Keratinocyte (primary cell): ENCODE results near the gene S1PR3. TPM values are rescaled to one million over a fixed set of nuclear protein-coding genes. Genes with fewer than 3 reads are reported as not detected.

Source experiments
- DNase-seq: peaks from one replicate; pipeline ENCODE4 v3.0.0-alpha.2; 2011; ENCODE audit warnings: low read depth, missing footprints, low spot score
- FAIRE-seq: peaks from 2 replicates; lab custom pipeline; 2011; peaks lifted over from hg19 to GRCh38; lab: Jason Lieb, UNC
- H2AFZ ChIP-seq: 2 replicates; pipeline ENCODE4 v1.6.0; 2012; ENCODE audit warnings: low read length, control low read depth, inconsistent platforms; ENCODE audit not compliant: control insufficient read depth
- H3K27ac ChIP-seq: 2 replicates; pipeline ENCODE4 v1.5.1; 2011; ENCODE audit warnings: low read length; ENCODE audit not compliant: control insufficient read depth, insufficient read depth
- H3K27me3 ChIP-seq: 3 replicates; pipeline ENCODE4 v1.6.0; 2011; ENCODE audit warnings: low read length; ENCODE audit not compliant: control insufficient read depth, insufficient read depth; ENCODE audit errors: extremely low read depth
- H3K36me3 ChIP-seq, 2 experiments: 2 replicates in 1 of 2; 3 replicates in 1 of 2; pipeline ENCODE4 v1.5.1; 2011; ENCODE audit warnings: low read length in 2 of 2, mild to moderate bottlenecking in 1 of 2; ENCODE audit not compliant: control insufficient read depth in 2 of 2, insufficient read depth in 2 of 2; ENCODE audit errors: extremely low read depth in 1 of 2
- H3K4me1 ChIP-seq: 3 replicates; pipeline ENCODE4 v1.5.1; 2011; ENCODE audit warnings: low read length; ENCODE audit not compliant: control insufficient read depth, insufficient read depth; ENCODE audit errors: extremely low read depth
- H3K4me2 ChIP-seq: 3 replicates; pipeline ENCODE4 v1.6.0; 2011; ENCODE audit warnings: low read depth, low read length; ENCODE audit not compliant: control insufficient read depth, insufficient read depth; ENCODE audit errors: extremely low read depth
- H3K4me3 ChIP-seq, 3 experiments: fragments of 200-600 bp in 1 of 3; sonication (generic) in 1 of 3; 2 replicates in 2 of 3; 3 replicates in 1 of 3; pipeline ENCODE4 v1.5.1; 2011 to 2016; ENCODE audit warnings: low read length in 3 of 3, mild to moderate bottlenecking in 3 of 3, control low read depth in 2 of 3, inconsistent platforms in 1 of 3, low read depth in 1 of 3, mixed read lengths in 1 of 3, mixed run types in 1 of 3, moderate library complexity in 1 of 3; ENCODE audit not compliant: control insufficient read depth in 2 of 3, insufficient read depth in 2 of 3; ENCODE audit errors: extremely low read depth in 1 of 3
- H3K79me2 ChIP-seq: 2 replicates; pipeline ENCODE4 v1.6.0; 2012; ENCODE audit warnings: low read length; ENCODE audit not compliant: control insufficient read depth, insufficient read depth
- H3K9ac ChIP-seq: 3 replicates; pipeline ENCODE4 v1.6.0; 2011; ENCODE audit warnings: low read length; ENCODE audit not compliant: control insufficient read depth, insufficient read depth; ENCODE audit errors: extremely low read depth
- H3K9me1 ChIP-seq: 3 replicates; pipeline ENCODE4 v1.6.0; 2011; ENCODE audit warnings: low read length; ENCODE audit not compliant: control insufficient read depth, insufficient read depth; ENCODE audit errors: extremely low read depth
- H3K9me3 ChIP-seq: 2 replicates; pipeline ENCODE4 v1.5.1; 2012; ENCODE audit warnings: low read depth, low read length; ENCODE audit not compliant: control insufficient read depth
- H4K20me1 ChIP-seq: 3 replicates; pipeline ENCODE4 v1.6.0; 2011; ENCODE audit warnings: low read length; ENCODE audit not compliant: control insufficient read depth, insufficient read depth; ENCODE audit errors: extremely low read depth
- EZH2 ChIP-seq: IDR thresholded peaks from one replicate; pipeline ENCODE4 v1.6.1; 2012; ENCODE audit warnings: inconsistent platforms, mild to moderate bottlenecking, low read length, moderate library complexity
- dilution Hi-C: fragments of 300-500 bp; cut with MboI; formaldehyde crosslinking; loops from one replicate; pipeline ENCODE4 v1.7.0; 2020; ENCODE audit warnings: low sequenced_read_pairs; ENCODE audit not compliant: extremely low pct_ligation_motif_present
- polyA plus RNA-seq, 5 experiments: library from polyadenylated mRNA; depleted of rRNA in 3 of 5; stranded (reverse) in 3 of 5; stranded (forward) in 1 of 5; unstranded in 1 of 5; fragments of >200 nt; gene quantifications; 1 replicate in 1 of 5; 2 replicates in 3 of 5; 3 replicates in 1 of 5; pipeline versions ENCODE4 v1.2.1 to v1.2.3, GENCODE V29; 2011 to 2012; ENCODE audit warnings: missing spikeins in 2 of 5, low read depth in 1 of 5, low replicate concordance in 1 of 5
- TF ChIP-seq, protein P1 (sequence below), 3 experiments: IDR thresholded peaks in 1 of 3; conservative IDR thresholded peaks in 1 of 3; optimal IDR thresholded peaks in 1 of 3; 2 replicates in 2 of 3; 3 replicates in 1 of 3; pipeline versions ENCODE3 to v1.5.1; 2011; ENCODE audit warnings: low read length in 3 of 3, mild to moderate bottlenecking in 3 of 3, moderate library complexity in 2 of 3, control low read depth in 1 of 3, inconsistent platforms in 1 of 3; ENCODE audit not compliant: insufficient read depth in 2 of 3; ENCODE audit errors: extremely low read depth in 1 of 3

The S1PR3 gene
- polyA plus RNA-seq, 1 donor (not counting 4 experiments of a cell fraction or from before 2014, with no cell fraction given), result 4.1 TPM

DNA sequence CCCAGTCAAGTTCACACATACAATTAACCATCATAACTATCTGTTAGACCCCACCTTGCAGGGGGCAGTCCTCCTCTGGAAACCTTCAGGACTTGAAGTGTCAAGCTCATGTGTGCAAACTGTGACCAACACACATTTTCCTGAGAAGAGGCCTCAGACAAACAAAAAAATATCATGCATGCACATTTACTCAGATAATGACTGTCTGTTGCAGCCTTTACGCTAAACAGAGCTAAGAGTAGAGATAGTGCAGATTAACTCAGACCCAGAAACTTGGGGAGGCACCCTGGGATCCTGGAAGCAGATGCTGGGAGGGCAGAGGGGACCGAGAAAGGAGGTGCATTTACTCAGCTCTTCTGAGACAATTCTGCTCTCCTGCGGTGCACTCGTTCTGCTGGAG is 3.6 kb upstream of the S1PR3 start:
- TF ChIP-seq, protein P1, sequence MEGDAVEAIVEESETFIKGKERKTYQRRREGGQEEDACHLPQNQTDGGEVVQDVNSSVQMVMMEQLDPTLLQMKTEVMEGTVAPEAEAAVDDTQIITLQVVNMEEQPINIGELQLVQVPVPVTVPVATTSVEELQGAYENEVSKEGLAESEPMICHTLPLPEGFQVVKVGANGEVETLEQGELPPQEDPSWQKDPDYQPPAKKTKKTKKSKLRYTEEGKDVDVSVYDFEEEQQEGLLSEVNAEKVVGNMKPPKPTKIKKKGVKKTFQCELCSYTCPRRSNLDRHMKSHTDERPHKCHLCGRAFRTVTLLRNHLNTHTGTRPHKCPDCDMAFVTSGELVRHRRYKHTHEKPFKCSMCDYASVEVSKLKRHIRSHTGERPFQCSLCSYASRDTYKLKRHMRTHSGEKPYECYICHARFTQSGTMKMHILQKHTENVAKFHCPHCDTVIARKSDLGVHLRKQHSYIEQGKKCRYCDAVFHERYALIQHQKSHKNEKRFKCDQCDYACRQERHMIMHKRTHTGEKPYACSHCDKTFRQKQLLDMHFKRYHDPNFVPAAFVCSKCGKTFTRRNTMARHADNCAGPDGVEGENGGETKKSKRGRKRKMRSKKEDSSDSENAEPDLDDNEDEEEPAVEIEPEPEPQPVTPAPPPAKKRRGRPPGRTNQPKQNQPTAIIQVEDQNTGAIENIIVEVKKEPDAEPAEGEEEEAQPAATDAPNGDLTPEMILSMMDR (optimal IDR thresholded peaks at IDR 0.05 in 1 of 3, IDR thresholded peaks at IDR 0.05 in 1 of 3, conservative IDR thresholded peaks at IDR 0.05 in 1 of 3; ENCODE audit: extremely low read depth in 1 of 3, insufficient read depth in 2 of 3, low read length in 3 of 3), result no peak
- TF ChIP-seq EZH2, result no peak

DNA sequence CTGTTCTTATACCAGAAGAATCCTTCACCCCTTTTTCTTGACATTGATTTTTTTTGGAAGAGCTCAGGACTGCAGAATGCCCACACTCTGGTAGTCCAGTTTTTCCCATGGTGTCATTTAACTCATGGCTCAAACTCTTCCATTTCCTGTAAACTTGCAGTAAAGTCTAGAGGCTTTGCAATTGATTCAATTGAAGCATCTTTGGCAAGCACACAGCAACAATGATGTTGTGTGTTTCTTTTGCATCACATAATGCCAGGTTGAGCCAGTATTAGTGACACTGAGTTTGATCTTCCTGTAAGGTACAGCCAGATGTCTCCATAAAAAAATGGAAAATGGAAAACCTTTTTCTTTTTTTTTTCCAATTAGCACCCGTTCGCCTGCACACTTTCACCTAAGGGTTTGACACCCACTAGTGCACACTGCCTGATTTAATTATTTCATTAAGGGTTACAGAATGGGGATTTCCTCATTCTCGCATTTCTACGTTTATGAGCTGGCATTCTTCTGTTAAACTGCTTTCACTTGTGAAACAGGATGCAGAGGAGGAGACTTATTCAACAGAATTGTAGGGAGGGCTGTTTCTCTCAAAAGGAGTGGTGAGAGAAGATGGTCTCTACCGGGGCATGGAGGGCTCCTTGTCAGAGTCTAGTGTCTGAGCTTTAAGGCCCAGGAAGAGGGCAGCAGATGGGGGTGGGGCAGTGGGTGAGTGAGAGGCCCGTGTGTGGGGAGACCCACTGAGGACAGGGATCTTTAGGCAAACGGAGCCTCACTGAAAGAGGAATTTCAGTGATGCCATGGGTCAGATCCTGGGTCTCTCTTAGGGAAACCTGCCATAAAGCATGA is 2.2 kb upstream of the S1PR3 start:
- no peak for DNase-seq
- FAIRE-seq, result no peak

More for the DNA sequence above, 3.6 kb upstream of the S1PR3 start:
- H3K9me1 ChIP-seq, result no peaks in the 10 kb centered on the region
- H3K4me3 ChIP-seq, result no peak overlapping the region
- H3K27me3 ChIP-seq, result no peaks in the 10 kb centered on the region
- H3K9ac ChIP-seq, result no peak overlapping the region
- no peaks in the 10 kb centered on the region for H3K79me2 ChIP-seq
- DNase-seq (no peak), FAIRE-seq (no peak)
- H4K20me1 ChIP-seq, result no peaks in the 10 kb centered on the region
- dilution Hi-C loops, result no loop called here
- no peak overlapping the region for H2AFZ ChIP-seq
- no peak overlapping the region for H3K27ac ChIP-seq
- peaks cover 10% of the 10 kb centered on the region for H3K4me1 ChIP-seq
- H3K9me3 ChIP-seq, result no peaks in the 10 kb centered on the region
- no peak overlapping the region for H3K4me2 ChIP-seq
- H3K36me3 ChIP-seq, result no peaks in the 10 kb centered on the region

More for the DNA sequence above, 2.2 kb upstream of the S1PR3 start:
- H3K36me3 ChIP-seq, result no peaks in the 10 kb centered on the region
- peaks cover 9% of the 10 kb centered on the region for H3K4me1 ChIP-seq
- H3K27ac ChIP-seq, result no peak overlapping the region
- no peaks in the 10 kb centered on the region for H3K9me1 ChIP-seq
- peak overlapping the region; percentile 22 for H2AFZ ChIP-seq
- H3K4me2 ChIP-seq, result peak overlapping the region; percentile 7
- dilution Hi-C loops, result no loop called here
- H3K9me3 ChIP-seq, result no peaks in the 10 kb centered on the region
- H3K4me3 ChIP-seq, result no peak overlapping the region
- H3K27me3 ChIP-seq, result no peaks in the 10 kb centered on the region
- no peak for TF ChIP-seq EZH2
- TF ChIP-seq, protein P1 (optimal IDR thresholded peaks at IDR 0.05 in 1 of 3, IDR thresholded peaks at IDR 0.05 in 1 of 3, conservative IDR thresholded peaks at IDR 0.05 in 1 of 3; ENCODE audit: extremely low read depth in 1 of 3, insufficient read depth in 2 of 3, low read length in 3 of 3), result no peak
- no peak overlapping the region for H3K9ac ChIP-seq
- H3K79me2 ChIP-seq, result no peaks in the 10 kb centered on the region
- no peaks in the 10 kb centered on the region for H4K20me1 ChIP-seq
